WTC11 (cell line): ENCODE data around the gene THOP1. TPM values are rescaled to one million over a fixed set of nuclear protein-coding genes. Genes with fewer than 3 reads are reported as not detected.
A peak's percentile ranks its signal among the peaks of the same experiment; 100 is the strongest.

Experiments used
- ATAC-seq: fragments of 200-7000 bp; cut with Tn5 transposase; 2 replicates; pipeline ENCODE4 v1.10.0; 2021; ENCODE audit warnings: mild to moderate bottlenecking, moderate library complexity
- CTCF ChIA-PET: fragments of 300-600 bp; sonication (Branson Sonifier 250); formaldehyde crosslinking; loops from one replicate; lab custom pipeline; 2021; ENCODE audit warnings: antibody characterized with exemption; lab: Charles Lee
- POLR2A ChIA-PET: fragments of 350-600 bp; sonication (Branson Sonifier 250); formaldehyde crosslinking; loops from one replicate; lab custom pipeline; 2021; ENCODE audit warnings: antibody characterized with exemption; lab: Charles Lee
- DNase-seq: peaks from one replicate; pipeline ENCODE4 v3.0.0; 2021; ENCODE audit warnings: low spot score
- H3K27ac Mint-ChIP-seq: 2 replicates; pipeline ENCODE4 v1.8.0; 2021; ENCODE audit warnings: mixed read lengths
- H3K27me3 Mint-ChIP-seq: 2 replicates; pipeline ENCODE4 v1.8.0; 2021; ENCODE audit warnings: low read depth, mild to moderate bottlenecking, moderate library complexity, mixed read lengths
- H3K36me3 Mint-ChIP-seq: 2 replicates; pipeline ENCODE4 v1.8.0; 2021; ENCODE audit warnings: mixed read lengths
- H3K4me1 Mint-ChIP-seq: 2 replicates; pipeline ENCODE4 v1.8.0; 2022; ENCODE audit warnings: mixed read lengths
- H3K4me3 Mint-ChIP-seq: 2 replicates; pipeline ENCODE4 v1.8.0; 2021; ENCODE audit warnings: mild to moderate bottlenecking, moderate library complexity, mixed read lengths
- H3K9me3 Mint-ChIP-seq: 2 replicates; pipeline ENCODE4 v1.8.0; 2021; ENCODE audit warnings: mixed read lengths
- ATF1 ChIP-seq: sonication (generic); formaldehyde crosslinking; IDR thresholded peaks from 2 replicates; pipeline ENCODE4 v1.8.1; 2023; ENCODE audit warnings: mild to moderate bottlenecking, moderate library complexity, missing genetic modification reagents
- ELF4 ChIP-seq: sonication (generic); formaldehyde crosslinking; IDR thresholded peaks from 2 replicates; pipeline ENCODE4 v1.8.1; 2022; ENCODE audit warnings: low read depth, mild to moderate bottlenecking, moderate library complexity, missing genetic modification reagents
- ESRRA ChIP-seq: sonication (generic); formaldehyde crosslinking; IDR thresholded peaks from 2 replicates; pipeline ENCODE4 v1.8.1; 2022; ENCODE audit warnings: mild to moderate bottlenecking, missing genetic modification reagents, borderline replicate concordance
- GABPB1 ChIP-seq: sonication (generic); formaldehyde crosslinking; IDR thresholded peaks from 2 replicates; pipeline ENCODE4 v1.8.1; 2023; ENCODE audit warnings: mild to moderate bottlenecking, missing genetic modification reagents
- GRHL2 ChIP-seq: fragments of 250-450 bp; sonication (Bioruptor Pico); IDR thresholded peaks from 2 replicates; pipeline ENCODE4 v1.8.0; 2022; ENCODE audit warnings: mild to moderate bottlenecking, moderate library complexity; ENCODE audit not compliant: insufficient replicate concordance, severe bottlenecking
- JAZF1 ChIP-seq: fragments of 250-450 bp; sonication (Bioruptor Pico); IDR thresholded peaks from 2 replicates; pipeline ENCODE4 v1.9.0; 2021; ENCODE audit warnings: moderate library complexity, mild to moderate bottlenecking, inconsistent platforms
- OVOL2 ChIP-seq: fragments of 250-450 bp; sonication (Bioruptor Pico); IDR thresholded peaks from 2 replicates; pipeline ENCODE4 v1.9.0; 2021; ENCODE audit warnings: mild to moderate bottlenecking, borderline replicate concordance
- SMAD3 ChIP-seq: sonication (generic); formaldehyde crosslinking; IDR thresholded peaks from 2 replicates; pipeline ENCODE4 v1.8.0; 2022; ENCODE audit warnings: missing genetic modification reagents, mild to moderate bottlenecking, borderline replicate concordance
- TEAD1 ChIP-seq: sonication (generic); formaldehyde crosslinking; IDR thresholded peaks from 2 replicates; pipeline ENCODE4 v1.8.0; 2022; ENCODE audit warnings: mild to moderate bottlenecking, missing genetic modification reagents
- ZNF219 ChIP-seq: sonication (generic); formaldehyde crosslinking; IDR thresholded peaks from 2 replicates; pipeline ENCODE4 v1.8.0; 2023; ENCODE audit warnings: missing genetic modification reagents, mild to moderate bottlenecking, borderline replicate concordance
- ZNF232 ChIP-seq: sonication (generic); formaldehyde crosslinking; IDR thresholded peaks from 2 replicates; pipeline ENCODE4 v1.8.0; 2022; ENCODE audit warnings: mild to moderate bottlenecking, missing genetic modification reagents
- total RNA-seq: library from RNA; stranded (reverse); gene quantifications from 3 replicates; pipeline ENCODE4 v1.2.3, GENCODE V29; 2021
- TF ChIP-seq, protein P1 (sequence below): sonication (generic); formaldehyde crosslinking; IDR thresholded peaks from 2 replicates; pipeline ENCODE4 v1.8.0; 2023; ENCODE audit warnings: missing genetic modification reagents
- TF ChIP-seq, protein P2 (sequence below): sonication (generic); formaldehyde crosslinking; IDR thresholded peaks from 2 replicates; pipeline ENCODE4 v1.8.0; 2022; ENCODE audit warnings: mild to moderate bottlenecking, missing genetic modification reagents
- TF ChIP-seq, protein P3 (sequence below): sonication (generic); formaldehyde crosslinking; IDR thresholded peaks from 2 replicates; pipeline ENCODE4 v1.8.1; 2023; ENCODE audit warnings: mild to moderate bottlenecking, missing genetic modification reagents, borderline replicate concordance
- TF ChIP-seq, protein P4 (sequence below): sonication (generic); formaldehyde crosslinking; IDR thresholded peaks from 2 replicates; pipeline ENCODE4 v1.8.1; 2022; ENCODE audit warnings: low read depth, mild to moderate bottlenecking, moderate library complexity, missing genetic modification reagents, borderline replicate concordance
- TF ChIP-seq, protein P5 (sequence below): sonication (generic); formaldehyde crosslinking; IDR thresholded peaks from 2 replicates; pipeline ENCODE4 v1.8.1; 2022; ENCODE audit warnings: low read depth, missing genetic modification reagents, borderline replicate concordance
- TF ChIP-seq, protein P6 (sequence below): sonication (generic); formaldehyde crosslinking; IDR thresholded peaks from 2 replicates; pipeline ENCODE4 v1.8.0; 2023; ENCODE audit warnings: mild to moderate bottlenecking, missing genetic modification reagents

The THOP1 gene
- total RNA-seq, 1 experiment from 2014 or later: 181 TPM

DNA sequence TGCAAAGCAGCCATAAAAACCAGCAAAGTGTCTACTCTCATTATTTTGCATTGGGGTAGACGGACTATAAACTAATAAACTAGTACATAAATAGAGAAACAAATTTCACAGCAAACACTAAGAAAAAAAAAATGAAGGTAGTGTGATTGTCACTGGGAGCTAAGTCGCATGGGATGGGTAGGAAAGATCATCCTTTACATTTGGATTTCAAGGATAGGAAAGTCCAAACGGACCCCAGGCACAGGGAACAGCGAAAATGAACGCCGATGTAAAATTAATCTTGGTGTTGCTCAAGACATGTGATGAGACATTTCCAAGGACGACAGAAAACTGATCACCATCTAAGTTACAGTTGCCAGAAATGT is 1.5 kb upstream of the THOP1 start:
- H3K36me3 Mint-ChIP-seq: peaks cover 8% of the 10 kb centered on the region; the same call in 1 of the 2 replicates
- ChIA-PET POLR2A (interaction anchor here (0.8 to 1.0 kb wide), 2 partner anchors 241 to 243 kb away, joined by 3 read pairs; no protein-coding TSS in a partner anchor), CTCF (interaction anchor here (0.6 to 1.6 kb wide), 10 partner anchors 34 to 734 kb away, joined by 3 to 12 read pairs (median 3); partner anchors contain the start of gene ZNF555)
- peaks cover 4% of the 10 kb centered on the region; the same call in 1 of the 2 replicates for H3K27me3 Mint-ChIP-seq
- H3K27ac Mint-ChIP-seq: peak overlapping the region; percentile 99
- no peak for DNase-seq
- TF ChIP-seq TEAD1 (no peak), SMAD3 (no peak), ZNF232 (CRISPR knock-in tag) (no peak), GABPB1 (CRISPR knock-in tag) (no peak)
- peaks cover 7% of the 10 kb centered on the region for H3K9me3 Mint-ChIP-seq
- H3K4me1 Mint-ChIP-seq: peaks cover 27% of the 10 kb centered on the region
- peak overlapping the region; percentile 90 for H3K4me3 Mint-ChIP-seq
- no peak for ATAC-seq

DNA sequence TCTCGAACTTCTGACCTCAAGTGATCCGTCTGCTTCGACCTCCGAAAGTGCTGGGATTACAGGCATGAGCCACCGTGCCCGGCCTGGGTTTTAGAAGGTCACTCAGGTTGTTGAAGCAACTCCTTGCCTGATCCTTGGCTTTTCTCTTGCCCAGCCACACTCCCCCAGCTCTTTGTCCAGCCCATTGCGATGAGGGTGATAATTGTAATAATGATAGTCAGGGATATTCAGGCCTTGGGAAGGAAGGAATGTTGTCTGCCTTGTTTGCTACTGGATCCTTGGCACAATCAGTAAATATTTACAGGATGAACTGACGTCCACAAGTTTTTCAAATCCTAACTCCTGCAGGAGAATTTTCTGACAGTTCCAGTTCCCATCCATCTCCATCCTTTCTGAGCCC is 1.8 kb downstream of the THOP1 start:
- ChIA-PET POLR2A (no interaction called here), CTCF (no interaction called here)
- Mint-ChIP-seq H3K27ac (peak overlapping the region; percentile 73; the same call in 1 of the 2 replicates), H3K4me3 (peak overlapping the region; percentile 94), H3K36me3 (peaks cover 15% of the 10 kb centered on the region), H3K4me1 (peaks cover 19% of the 10 kb centered on the region), H3K9me3 (peaks cover 7% of the 10 kb centered on the region), H3K27me3 (peaks cover 4% of the 10 kb centered on the region; the same call in 1 of the 2 replicates)
- ATAC-seq (no peak), DNase-seq (no peak)
- TF ChIP-seq JAZF1 (CRISPR knock-in tag): no peak
- no peak for TF ChIP-seq ELF4
- no peak for TF ChIP-seq ZNF219 (CRISPR knock-in tag)
- no peak for TF ChIP-seq ESRRA (CRISPR knock-in tag)
- TF ChIP-seq, protein P1, sequence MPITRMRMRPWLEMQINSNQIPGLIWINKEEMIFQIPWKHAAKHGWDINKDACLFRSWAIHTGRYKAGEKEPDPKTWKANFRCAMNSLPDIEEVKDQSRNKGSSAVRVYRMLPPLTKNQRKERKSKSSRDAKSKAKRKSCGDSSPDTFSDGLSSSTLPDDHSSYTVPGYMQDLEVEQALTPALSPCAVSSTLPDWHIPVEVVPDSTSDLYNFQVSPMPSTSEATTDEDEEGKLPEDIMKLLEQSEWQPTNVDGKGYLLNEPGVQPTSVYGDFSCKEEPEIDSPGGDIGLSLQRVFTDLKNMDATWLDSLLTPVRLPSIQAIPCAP: no peak
- TF ChIP-seq, protein P2, sequence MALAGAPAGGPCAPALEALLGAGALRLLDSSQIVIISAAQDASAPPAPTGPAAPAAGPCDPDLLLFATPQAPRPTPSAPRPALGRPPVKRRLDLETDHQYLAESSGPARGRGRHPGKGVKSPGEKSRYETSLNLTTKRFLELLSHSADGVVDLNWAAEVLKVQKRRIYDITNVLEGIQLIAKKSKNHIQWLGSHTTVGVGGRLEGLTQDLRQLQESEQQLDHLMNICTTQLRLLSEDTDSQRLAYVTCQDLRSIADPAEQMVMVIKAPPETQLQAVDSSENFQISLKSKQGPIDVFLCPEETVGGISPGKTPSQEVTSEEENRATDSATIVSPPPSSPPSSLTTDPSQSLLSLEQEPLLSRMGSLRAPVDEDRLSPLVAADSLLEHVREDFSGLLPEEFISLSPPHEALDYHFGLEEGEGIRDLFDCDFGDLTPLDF (CRISPR knock-in tag): no peak
- no peak for TF ChIP-seq GABPB1 (CRISPR knock-in tag)

DNA sequence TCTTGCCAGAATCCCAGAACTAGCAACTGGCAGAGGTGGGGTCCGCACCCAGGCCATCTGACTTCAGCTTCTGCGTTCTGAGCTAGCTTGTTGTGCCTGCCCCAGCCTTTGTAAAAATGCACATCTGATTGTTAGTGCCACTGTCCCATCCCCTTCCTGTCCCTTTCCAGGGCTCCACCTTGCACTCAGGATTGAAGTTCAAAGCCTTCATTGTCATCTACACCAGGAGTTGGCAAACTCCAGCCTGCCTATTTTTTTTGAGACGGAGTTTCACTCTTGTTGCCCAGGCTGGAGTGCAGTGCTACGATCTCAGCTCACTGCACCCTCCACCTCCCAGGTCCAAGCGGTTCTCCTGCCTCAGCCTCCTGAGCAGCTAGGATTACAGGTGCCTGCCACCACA is 2.9 kb downstream of the THOP1 start:
- no peak for ATAC-seq
- Mint-ChIP-seq H3K36me3 (peaks cover 23% of the 10 kb centered on the region), H3K27me3 (peaks cover 4% of the 10 kb centered on the region; the same call in 1 of the 2 replicates), H3K27ac (no peak overlapping the region), H3K4me3 (no peak overlapping the region), H3K9me3 (peaks cover 7% of the 10 kb centered on the region)
- no peak for DNase-seq
- no peak for TF ChIP-seq GRHL2 (CRISPR knock-in tag)
- TF ChIP-seq, protein P3, sequence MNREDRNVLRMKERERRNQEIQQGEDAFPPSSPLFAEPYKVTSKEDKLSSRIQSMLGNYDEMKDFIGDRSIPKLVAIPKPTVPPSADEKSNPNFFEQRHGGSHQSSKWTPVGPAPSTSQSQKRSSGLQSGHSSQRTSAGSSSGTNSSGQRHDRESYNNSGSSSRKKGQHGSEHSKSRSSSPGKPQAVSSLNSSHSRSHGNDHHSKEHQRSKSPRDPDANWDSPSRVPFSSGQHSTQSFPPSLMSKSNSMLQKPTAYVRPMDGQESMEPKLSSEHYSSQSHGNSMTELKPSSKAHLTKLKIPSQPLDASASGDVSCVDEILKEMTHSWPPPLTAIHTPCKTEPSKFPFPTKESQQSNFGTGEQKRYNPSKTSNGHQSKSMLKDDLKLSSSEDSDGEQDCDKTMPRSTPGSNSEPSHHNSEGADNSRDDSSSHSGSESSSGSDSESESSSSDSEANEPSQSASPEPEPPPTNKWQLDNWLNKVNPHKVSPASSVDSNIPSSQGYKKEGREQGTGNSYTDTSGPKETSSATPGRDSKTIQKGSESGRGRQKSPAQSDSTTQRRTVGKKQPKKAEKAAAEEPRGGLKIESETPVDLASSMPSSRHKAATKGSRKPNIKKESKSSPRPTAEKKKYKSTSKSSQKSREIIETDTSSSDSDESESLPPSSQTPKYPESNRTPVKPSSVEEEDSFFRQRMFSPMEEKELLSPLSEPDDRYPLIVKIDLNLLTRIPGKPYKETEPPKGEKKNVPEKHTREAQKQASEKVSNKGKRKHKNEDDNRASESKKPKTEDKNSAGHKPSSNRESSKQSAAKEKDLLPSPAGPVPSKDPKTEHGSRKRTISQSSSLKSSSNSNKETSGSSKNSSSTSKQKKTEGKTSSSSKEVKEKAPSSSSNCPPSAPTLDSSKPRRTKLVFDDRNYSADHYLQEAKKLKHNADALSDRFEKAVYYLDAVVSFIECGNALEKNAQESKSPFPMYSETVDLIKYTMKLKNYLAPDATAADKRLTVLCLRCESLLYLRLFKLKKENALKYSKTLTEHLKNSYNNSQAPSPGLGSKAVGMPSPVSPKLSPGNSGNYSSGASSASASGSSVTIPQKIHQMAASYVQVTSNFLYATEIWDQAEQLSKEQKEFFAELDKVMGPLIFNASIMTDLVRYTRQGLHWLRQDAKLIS (CRISPR knock-in tag): no peak
- TF ChIP-seq ZNF232 (CRISPR knock-in tag): no peak
- TF ChIP-seq OVOL2 (CRISPR knock-in tag): no peak
- TF ChIP-seq, protein P4, sequence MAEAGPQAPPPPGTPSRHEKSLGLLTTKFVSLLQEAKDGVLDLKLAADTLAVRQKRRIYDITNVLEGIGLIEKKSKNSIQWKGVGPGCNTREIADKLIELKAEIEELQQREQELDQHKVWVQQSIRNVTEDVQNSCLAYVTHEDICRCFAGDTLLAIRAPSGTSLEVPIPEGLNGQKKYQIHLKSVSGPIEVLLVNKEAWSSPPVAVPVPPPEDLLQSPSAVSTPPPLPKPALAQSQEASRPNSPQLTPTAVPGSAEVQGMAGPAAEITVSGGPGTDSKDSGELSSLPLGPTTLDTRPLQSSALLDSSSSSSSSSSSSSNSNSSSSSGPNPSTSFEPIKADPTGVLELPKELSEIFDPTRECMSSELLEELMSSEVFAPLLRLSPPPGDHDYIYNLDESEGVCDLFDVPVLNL: no peak
- TF ChIP-seq ATF1 (CRISPR knock-in tag): no peak
- TF ChIP-seq, protein P5, sequence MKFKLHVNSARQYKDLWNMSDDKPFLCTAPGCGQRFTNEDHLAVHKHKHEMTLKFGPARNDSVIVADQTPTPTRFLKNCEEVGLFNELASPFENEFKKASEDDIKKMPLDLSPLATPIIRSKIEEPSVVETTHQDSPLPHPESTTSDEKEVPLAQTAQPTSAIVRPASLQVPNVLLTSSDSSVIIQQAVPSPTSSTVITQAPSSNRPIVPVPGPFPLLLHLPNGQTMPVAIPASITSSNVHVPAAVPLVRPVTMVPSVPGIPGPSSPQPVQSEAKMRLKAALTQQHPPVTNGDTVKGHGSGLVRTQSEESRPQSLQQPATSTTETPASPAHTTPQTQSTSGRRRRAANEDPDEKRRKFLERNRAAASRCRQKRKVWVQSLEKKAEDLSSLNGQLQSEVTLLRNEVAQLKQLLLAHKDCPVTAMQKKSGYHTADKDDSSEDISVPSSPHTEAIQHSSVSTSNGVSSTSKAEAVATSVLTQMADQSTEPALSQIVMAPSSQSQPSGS: no peak
- TF ChIP-seq, protein P6, sequence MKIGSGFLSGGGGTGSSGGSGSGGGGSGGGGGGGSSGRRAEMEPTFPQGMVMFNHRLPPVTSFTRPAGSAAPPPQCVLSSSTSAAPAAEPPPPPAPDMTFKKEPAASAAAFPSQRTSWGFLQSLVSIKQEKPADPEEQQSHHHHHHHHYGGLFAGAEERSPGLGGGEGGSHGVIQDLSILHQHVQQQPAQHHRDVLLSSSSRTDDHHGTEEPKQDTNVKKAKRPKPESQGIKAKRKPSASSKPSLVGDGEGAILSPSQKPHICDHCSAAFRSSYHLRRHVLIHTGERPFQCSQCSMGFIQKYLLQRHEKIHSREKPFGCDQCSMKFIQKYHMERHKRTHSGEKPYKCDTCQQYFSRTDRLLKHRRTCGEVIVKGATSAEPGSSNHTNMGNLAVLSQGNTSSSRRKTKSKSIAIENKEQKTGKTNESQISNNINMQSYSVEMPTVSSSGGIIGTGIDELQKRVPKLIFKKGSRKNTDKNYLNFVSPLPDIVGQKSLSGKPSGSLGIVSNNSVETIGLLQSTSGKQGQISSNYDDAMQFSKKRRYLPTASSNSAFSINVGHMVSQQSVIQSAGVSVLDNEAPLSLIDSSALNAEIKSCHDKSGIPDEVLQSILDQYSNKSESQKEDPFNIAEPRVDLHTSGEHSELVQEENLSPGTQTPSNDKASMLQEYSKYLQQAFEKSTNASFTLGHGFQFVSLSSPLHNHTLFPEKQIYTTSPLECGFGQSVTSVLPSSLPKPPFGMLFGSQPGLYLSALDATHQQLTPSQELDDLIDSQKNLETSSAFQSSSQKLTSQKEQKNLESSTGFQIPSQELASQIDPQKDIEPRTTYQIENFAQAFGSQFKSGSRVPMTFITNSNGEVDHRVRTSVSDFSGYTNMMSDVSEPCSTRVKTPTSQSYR (CRISPR knock-in tag): no peak
- TF ChIP-seq, all 79 proteins: peak for 0
- ChIA-PET POLR2A (interaction anchor here (0.7 kb wide), 1 partner anchor 120 kb away, joined by 3 read pairs; no protein-coding TSS in a partner anchor), CTCF (interaction anchor here (0.8 to 1.5 kb wide), 2 partner anchors 12 to 140 kb away, joined by 3 read pairs; no protein-coding TSS in a partner anchor)
- peaks cover 15% of the 10 kb centered on the region for H3K4me1 Mint-ChIP-seq
